Measurements from ENCODE around the gene RANBP6.

RANBP6 gene

DNA sequence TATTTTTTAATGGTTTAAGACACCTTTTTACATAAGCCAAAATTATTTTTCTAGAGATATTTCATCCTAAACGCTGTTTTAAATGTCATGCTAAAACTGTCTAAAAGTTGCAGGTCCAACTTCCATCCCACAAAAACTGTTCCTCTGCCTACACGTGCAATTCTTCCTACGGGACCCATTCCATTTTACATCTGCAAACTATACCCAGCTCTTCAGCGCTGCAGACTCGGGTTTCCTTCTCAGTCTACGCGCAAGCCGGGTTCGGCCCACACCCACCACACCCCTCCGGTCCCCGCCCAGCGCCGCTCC, 8.7 kb downstream of the RANBP6 start:
- no peak for FAIRE-seq

DNA sequence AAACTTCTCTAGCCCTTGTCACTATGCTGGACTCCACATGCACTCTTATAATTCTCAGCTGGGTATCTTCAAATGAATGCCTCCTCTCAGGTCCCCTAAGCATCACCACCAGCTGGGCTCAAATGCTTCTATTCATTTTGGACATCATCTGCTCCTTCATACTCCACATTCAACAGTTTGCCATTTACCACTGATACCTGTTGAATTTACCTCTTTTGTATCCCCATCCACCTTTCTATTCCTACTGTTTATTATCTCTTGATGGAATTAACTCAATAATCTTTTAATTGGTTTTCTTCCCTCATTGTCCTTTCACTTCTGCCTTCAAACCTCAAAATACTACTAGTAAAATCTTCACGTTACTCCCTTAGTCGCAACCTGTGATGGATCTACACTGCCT, 14.5 kb downstream of the RANBP6 start:
- no peak for FAIRE-seq

- FAIRE-seq, result no peak
These were observed 15.9 kb downstream of the RANBP6 start for GRCh38 chr9:5999443-6000101.

- FAIRE-seq, result no peak
These were observed 20.9 kb downstream of the RANBP6 start for GRCh38 chr9:5994493-5994892.

- no peak for FAIRE-seq
These were observed 27.2 kb downstream of the RANBP6 start for GRCh38 chr9:5988265-5988664.

DNA sequence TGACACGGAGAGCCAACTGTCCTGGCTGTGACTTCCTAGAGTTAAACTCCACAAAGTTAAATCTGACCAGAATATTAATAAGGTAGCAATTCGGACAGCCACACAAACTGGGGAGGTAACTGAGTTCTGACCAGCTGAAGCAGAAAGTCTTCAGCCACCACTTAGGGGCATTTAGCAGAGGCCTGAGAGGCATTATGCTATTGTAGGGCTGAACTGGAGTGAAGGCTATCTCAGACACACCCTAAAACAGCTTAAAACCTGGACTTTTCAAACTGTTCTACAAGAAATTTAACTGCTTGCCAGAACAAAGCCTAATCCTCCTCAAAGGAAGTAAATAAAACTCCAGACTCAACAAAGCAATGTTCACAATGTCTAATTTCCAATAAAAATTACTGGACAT, 32.4 kb downstream of the RANBP6 start:
- no peak for FAIRE-seq

DNA sequence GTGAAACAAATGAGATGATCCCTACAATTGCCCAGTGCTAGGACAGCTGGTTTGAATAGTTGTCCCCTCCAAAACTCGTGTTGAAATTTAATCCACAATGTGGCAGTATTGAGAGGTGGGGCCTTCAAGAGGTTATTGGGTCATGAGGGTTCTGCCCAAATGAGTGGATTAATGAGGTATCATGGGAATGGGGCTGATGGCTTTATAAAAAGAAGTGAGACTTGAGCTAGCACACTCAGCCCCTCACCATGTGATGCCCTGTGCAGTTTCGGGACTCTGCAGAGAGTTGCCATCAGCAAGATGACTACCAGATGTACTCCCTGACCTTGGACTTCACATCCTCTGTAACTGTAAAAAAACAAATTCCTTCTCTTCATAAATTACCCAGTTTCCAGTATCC, 33.1 kb downstream of the RANBP6 start:
- no peak for FAIRE-seq

DNA sequence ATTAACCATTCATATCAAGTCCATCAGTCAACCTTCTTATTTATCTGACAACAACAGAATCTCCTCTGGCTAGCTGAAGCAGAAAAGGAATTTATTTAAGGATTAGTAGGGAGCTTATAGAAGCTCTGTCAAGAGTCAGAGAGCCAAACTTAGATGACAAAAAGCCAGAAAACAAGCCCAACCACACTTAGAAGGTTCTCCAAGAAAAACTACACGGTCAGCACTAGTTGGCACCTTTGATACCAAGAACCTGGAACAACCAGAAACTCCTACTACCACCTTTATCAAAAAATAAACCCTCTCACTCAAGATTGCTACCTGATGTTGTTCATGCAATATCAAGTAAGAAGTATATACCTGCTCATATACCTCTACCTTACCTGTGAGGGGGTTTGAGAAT, 36.9 kb downstream of the RANBP6 start:
- no peak for FAIRE-seq

- FAIRE-seq, result no peak
These were observed 38.6 kb downstream of the RANBP6 start for GRCh38 chr9:5976674-5977397.

DNA sequence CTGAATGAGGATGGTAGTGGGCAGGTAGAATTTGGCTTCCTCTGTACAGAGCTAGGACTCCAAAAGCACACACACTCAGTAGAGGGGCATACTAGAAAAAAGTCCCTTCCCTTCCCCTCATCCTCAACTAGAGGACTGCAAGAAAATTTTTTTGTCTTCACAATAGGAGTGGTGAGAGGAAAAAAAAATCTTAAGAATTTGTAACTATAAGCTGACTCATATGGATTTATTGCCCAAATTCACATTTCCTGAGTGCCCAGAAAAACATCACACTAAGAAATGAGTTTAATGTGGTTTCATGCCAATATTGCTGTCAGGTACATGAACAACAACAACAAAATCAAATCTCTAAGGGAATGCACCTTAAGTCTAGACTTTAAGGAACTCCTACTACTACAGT, 43.7 kb downstream of the RANBP6 start:
- no peak for FAIRE-seq
